Activated T-helper 1 cell treated with anti-CD3 and anti-CD28 coated beads, Interleukin-2, amount 50 U/mL, for 16 hours (primary cell): ENCODE results near the gene APPBP2.
"Not testable (repeated sequence)": the region's sequence is repeated elsewhere in the genome, so short reads cannot be mapped to it uniquely, and the experiment has no call there.

Experiments used
- DNase-seq, 2 donors: peaks; one replicate each; pipeline ENCODE4 v3.0.0-alpha.2; 2020; ENCODE audit warnings: low read depth in 1 of 2, low spot score in 1 of 2

Gene APPBP2, protein sequence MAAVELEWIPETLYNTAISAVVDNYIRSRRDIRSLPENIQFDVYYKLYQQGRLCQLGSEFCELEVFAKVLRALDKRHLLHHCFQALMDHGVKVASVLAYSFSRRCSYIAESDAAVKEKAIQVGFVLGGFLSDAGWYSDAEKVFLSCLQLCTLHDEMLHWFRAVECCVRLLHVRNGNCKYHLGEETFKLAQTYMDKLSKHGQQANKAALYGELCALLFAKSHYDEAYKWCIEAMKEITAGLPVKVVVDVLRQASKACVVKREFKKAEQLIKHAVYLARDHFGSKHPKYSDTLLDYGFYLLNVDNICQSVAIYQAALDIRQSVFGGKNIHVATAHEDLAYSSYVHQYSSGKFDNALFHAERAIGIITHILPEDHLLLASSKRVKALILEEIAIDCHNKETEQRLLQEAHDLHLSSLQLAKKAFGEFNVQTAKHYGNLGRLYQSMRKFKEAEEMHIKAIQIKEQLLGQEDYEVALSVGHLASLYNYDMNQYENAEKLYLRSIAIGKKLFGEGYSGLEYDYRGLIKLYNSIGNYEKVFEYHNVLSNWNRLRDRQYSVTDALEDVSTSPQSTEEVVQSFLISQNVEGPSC

DNA sequence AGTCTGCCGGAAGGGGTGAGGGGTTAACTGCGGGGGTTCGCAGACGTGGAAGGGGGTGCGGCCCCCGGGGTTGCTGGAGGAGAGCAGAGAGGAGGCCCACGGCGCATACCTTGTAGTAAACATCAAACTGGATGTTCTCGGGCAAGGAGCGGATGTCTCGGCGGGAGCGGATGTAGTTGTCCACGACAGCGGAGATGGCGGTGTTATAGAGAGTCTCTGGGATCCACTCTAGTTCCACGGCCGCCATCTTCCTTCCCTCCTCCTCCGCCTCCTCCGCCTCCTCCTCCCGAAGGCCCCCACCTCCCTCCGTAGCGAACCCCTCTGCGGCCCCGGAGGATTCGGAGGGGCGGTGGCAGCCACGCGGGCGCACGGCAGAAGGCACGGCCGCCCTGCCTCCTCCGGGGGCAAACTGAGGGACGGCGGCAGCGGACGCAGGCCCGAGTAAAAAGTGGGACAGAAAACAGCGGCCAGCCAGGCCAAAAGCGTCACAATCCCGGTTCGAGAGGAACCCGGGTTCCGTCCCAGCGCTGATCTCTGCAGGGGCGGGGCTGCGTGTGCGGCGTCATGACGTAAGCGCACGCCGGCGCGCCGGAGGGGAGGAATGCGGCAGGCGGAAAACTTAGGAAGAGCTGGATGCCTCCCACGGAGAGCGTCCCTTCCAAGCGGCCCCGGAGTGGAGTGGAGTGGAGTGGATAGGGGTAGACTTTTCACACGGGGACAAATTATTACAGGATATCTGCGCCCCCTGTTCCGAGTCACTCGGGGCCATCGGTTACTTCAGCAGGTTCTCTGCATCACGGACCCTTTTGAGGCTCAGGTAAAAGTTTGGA lies at the start of gene APPBP2:
Gene APPBP2, minus strand, starts transcription at position 558 of the 830 bp plus-strand sequence. Its CDS starts 311 bp downstream, at position 247.
- DNase-seq = peak; percentile 49 to 60

DNA sequence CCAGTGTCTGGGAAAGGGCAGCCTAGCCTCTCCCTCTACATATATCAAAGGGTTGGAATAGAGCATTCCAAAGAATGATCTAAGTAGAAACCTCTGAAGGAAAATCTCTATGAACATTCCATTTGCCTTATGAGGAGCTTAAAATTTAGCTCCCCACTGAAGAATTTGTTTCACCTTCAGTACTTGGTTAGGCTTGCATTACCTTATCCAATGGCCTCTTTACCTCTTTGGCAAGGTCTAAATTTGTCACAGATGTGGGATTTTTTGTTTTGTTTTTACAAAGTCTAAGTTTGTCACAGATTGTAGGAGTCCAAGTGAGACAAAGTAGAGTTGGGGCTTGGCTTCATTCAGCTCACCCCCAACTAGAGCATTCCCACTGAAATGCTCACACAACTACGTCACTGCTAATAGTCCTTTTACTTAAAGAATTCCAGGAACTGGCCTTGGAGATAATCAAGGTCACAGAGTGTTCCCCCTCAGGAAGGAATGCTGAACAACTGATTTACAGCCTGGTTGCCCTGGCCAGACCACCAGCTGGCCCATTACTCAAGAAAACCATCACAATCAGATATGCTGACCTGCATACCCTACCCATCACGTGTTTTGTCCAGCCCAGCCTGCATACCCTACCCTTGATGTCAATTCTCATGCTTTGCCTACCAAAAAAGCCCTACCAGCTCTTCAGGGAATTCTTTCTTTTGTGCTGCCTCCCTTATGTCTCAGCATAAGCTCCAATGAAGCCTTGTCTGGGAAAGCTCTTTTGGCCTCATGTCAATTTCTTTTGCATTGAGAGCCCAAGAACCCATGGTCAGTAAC lies 47.4 kb upstream of the APPBP2 start:
- DNase-seq = no peak

DNA sequence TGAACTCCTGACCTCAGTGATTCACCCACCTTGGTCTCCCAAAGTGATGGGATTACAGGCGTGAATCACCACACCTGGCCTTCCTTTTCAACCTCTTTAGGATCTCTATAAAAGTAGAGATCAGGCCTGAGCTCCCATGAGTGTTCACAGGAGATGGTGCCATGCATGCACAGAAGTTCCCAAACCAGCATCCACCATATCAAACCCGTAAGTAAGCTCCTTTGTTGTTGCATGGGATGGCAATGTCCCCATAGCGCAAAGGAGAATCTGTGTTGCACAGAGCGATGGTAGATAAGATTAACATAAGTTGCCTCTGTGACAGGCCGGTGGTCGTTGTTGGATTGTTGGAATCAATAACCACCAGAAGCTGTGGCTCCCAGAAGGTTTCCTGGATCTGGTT lies 39.2 kb upstream of the APPBP2 start:
- DNase-seq = no peak

DNA sequence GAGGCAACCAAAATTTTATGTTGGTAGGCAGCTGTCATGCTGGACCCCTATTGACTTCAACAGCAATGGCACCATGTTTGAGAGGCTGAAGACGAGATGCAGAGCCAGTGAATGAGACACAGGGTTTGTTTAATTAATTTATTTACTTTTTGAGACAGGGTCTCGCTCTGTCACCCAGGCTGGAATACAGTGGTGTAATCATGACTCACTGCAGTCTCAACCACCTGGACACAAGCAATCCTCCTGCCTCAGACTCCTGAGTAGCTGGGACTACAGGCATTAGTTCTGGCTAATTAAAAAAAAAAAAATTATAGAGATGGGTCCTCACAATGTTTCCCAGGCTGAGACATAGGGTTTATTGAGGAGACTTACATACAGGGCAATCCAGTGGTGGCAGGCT lies 37.7 kb upstream of the APPBP2 start:
- no peak for DNase-seq

DNA sequence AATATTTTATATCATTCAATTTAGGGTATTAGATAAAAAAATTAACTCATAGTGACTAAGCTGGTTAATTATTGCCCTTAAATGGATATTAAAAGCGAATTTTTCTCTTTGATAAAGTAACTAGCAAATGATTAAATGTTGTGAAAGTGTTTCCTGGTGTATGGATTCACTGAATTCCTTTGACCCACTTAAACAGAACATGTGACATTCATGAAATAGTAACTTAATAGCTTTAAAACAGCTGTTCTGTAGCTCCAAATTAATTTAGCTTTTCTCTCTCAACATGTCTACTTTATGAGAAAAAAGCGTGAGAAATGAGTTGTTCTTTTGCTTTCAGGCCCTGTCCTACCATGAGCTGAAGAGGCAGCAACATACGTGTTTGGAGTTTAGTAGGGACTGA lies 36.4 kb upstream of the APPBP2 start:
- DNase-seq = no peak

DNA sequence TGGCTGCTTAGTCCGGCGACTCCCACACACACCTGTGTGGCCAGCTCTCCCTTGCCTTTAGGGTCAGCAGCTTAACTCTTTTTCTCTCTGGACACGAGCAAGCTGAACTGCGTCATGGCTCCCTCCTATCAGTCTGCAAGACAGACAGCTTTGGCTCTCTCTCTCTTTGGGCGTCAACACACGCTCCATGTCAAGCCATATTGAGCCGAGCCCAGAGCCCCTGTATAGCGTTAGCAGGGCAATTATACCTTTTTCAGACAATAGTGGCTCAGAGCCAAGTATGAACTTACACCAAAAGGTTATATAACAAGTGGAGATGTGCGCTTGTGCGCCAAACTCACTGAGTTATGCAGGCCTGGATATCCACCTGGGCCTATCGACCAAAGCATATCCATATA lies 34.8 kb upstream of the APPBP2 start:
- DNase-seq = no peak

DNA sequence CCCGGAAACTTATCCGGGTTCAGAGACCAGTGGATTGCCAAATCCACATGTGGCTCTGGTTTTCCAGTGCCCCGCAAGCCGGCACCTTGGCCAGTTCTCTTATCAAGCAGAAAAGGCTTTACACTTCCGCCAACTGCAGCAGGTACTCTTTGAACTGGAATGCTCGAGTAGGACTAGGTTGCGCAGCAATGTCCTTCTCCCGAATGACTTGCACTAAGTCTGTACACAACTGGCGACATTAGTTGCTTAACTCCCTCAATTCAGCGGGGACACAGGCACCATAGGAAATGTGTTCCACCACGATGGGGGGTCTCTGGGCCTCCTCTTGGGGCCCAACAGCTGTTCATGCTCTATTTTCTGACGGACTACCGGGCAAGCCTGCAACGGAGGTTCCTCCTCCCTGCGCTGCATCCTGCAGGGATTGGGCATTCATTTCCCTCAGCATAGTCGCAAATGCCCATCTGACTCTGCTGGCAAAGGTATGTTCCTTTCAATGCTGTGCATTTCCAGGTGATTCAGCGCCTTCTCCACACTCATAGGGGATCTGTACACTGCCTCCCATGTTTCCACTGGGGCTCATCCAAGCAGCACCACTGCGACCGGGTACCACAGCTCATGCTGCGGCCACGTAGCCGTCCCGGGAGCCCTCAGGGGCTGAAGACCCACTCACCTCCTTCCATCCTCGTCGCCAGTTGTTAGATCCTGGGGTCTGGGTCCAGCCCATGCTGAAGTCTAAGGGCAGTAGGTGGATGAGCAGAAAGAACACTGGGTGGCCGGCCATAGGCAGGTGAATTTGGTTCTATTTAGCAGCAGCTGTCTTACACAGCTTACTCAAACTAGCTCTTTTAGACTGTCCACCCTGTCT lies 34.2 kb upstream of the APPBP2 start:
- DNase-seq = no peak

DNA sequence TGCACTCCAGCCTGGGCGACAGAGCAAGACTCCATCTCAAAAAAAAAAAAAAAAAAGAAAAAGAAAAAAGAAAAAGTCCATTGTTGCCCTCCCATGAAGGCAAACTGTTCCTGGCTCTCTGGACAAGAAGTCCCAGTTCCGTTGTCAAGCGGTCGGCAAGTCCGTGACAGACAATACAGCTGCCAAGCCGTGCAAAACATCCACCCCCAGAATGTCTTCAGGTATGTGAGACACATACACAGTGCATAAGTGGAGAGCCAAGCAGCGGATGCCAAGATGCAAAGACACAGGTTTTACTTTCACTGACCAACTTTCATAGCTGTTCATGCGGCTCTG lies 33.6 kb upstream of the APPBP2 start:
- DNase-seq = no peak

DNA sequence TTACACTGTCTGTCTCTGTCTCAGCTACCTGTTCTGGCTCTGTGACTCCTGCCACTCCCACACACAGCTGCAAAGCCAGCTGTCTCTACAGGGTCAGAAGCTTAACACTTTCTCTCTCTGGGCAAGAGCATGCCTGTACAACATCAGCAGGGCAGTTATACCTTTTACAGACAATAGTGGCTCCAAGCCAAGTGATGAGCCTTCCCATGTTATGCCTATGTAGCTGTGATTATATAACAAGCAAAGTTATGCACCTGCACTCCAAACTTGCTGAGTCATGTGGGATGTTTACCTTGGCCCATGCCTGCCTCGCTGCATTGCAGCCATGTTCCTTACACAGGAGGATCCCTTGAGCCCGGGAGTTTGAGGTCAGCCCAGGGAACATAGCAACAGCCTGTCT lies 31.8 kb upstream of the APPBP2 start:
- no peak for DNase-seq

DNA sequence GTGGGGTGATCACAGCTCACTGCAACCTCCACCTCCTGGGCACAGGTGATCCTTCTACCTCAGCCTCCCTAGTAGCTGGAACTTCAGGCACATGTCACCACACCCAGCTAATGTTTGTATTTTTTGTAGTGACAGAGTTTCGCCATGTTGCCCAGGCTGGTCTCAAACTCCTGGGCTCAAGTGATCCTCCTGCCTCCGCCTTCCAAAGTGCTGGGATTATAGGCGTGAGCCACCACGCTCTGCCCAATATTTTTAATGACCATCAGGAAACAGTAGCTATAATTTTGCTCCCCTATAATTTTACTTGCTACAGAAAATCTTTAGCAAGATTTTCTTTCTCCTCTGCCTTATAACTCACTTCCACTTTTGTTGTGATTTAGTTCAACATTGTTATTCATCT lies 29.7 kb upstream of the APPBP2 start:
- no peak for DNase-seq

DNA sequence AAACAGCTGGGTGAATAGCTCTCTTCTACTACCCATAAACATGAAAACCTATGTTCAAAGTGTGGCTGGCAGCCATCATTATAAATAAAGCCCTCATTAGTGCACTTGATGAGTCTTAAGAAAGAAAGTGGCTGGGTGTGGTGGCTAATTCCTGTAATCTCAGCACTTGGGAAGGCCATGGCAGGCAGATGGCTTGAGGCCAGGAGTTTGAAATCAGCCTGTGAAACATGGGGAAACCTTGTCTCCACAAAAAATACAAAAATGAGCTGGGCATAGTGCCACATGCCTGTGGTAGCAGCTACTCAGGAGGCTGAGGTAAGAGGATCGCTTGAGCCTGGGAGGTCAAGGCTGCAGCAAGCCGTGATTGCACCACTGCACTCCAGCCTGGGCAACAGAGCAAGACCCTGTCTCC lies 28.3 kb upstream of the APPBP2 start:
- no peak for DNase-seq

DNA sequence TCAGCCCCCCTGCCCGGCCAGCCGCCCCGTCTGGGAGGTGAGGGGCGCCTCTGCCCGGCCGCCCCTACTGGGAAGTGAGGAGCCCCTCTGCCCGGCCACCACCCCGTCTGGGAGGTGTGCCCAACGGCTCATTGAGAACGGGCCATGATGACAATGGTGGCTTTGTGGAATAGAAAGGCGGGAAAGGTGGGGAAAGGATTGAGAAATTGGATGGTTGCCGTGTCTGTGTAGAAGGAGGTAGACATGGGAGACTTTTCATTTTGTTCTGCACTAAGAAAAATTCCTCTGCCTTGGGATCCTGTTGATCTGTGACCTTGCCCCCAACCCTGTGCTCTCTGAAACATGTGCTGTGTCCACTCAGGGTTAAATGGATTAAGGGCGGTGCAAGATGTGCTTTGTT lies 26.2 kb upstream of the APPBP2 start:
- not testable (repeated sequence) for DNase-seq

DNA sequence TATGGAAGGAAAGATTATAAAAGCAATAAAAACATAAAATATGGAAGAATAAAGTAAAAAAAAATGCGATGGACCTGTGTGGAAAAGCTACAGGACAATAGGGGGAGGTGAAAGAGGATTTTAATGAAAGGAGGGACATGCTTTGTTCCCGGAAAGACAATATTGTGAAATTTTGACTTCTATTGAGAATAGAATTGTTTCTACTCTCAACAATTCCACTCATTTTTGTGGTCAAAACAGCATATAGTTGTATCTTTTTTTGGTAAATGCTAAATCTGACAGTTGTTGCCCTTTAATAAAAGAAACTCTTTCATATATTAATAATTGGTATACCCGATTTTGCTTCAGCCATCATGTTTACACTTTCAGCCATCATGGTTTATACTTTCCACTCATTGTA lies 22.9 kb upstream of the APPBP2 start:
- DNase-seq = no peak

DNA sequence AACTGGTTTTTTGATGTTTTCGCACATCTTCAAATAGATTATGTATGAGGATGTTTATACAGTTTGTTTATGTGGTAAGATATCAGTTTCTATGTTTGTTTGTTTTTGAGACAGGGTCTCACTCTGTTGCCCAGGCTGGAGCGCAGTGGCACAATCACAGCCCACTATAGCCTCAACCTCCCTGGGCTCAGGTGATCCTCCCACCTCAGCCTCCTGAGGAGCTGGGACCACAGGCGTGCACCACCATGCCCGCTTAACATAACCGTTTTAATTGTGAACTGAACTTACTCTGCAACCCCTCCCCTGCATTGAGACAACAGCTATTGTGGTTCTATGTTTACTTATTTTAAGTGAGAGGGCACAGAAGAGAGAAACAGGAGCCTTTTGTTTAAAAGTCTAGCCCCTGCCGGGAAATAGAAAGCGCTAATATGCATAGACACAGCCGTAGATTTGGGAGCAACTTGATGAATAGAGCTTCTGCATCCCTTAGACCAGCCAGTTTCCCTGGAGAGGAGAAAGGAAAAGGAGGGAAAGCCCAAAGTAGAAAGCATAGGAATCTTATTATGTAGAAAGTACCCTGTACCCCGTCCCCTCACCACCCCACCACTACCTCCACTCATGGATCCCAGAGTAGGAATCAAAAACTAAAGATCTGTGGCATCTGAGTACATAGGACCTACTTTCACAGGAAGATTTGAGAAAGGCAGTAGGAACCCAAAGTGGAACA lies 19.6 kb upstream of the APPBP2 start:
- DNase-seq = no peak

DNA sequence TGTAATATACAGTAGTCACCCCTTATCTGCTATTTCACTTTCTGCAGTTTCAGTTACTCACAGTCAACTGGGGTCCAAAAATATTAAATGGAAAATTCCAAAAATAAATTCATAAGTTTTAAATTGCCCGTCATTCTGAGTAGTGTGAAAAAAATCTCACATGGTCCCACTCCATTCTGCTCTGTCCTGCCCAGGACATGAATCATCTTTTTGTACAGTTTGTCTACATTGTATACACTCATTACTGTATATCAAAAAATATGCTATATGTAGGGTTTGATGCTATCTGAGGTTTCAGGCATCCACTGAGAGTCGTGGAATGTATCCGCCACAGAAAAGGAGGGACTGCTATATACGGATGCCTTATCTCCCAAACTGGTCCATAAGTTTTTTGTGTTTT lies 16.0 kb upstream of the APPBP2 start:
- DNase-seq = no peak

DNA sequence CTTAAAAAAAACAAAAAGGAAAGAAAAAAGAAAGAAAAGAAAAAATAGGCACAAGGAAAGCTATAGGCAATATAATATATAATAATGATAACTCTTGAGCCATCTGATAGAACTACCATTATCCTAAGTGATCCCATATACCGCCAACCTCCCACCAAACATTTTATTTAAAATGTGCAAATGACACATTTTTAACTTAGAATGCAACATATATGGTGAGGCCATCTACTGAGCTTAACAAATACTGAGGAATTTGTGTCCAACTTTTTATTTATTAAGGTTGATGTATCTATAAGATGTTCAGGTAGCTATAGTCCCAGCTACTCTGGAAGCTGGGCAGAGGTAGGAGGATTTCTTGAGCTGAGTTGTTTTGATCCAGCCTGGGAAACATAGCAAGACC lies 14.4 kb upstream of the APPBP2 start:
- DNase-seq = no peak

DNA sequence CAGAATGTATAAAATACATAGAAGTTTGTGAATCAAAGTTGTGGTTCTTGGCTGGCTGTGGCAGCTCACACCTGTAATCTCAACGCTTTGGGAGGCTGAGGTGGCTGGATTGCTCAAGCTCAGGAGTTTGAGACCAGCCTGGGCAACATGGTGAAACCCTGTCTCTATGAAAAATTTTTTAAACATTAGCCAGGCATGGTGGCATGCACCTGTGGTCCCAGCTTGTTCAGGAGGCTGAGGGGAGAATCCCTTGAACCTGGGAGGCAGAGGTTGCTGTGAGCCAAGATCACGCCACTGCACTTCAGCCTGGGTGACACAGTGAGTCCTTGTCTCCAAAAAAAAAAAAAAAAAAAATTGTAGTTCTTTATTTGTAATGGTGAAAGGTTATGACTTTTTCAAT lies 13.8 kb upstream of the APPBP2 start:
- DNase-seq = no peak

DNA sequence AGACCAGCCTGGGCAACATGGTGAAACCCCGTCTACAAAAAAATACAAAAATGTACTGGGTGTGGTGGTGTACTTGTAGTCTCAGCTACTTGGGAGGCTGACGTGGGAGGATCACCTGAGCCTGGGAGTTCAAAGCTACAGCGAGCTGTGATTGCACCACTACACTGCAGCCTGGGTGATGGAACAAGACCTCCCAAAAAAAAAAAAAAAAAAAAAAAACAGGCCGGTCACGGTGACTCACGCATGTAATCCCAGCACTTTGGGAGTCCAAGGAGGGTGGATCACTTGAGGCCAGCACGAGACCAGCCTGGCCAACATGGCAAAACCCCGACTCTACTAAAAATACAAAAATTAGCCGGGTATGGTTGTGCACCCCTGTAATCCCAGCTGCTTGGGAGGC lies 12.7 kb upstream of the APPBP2 start:
- no peak for DNase-seq

DNA sequence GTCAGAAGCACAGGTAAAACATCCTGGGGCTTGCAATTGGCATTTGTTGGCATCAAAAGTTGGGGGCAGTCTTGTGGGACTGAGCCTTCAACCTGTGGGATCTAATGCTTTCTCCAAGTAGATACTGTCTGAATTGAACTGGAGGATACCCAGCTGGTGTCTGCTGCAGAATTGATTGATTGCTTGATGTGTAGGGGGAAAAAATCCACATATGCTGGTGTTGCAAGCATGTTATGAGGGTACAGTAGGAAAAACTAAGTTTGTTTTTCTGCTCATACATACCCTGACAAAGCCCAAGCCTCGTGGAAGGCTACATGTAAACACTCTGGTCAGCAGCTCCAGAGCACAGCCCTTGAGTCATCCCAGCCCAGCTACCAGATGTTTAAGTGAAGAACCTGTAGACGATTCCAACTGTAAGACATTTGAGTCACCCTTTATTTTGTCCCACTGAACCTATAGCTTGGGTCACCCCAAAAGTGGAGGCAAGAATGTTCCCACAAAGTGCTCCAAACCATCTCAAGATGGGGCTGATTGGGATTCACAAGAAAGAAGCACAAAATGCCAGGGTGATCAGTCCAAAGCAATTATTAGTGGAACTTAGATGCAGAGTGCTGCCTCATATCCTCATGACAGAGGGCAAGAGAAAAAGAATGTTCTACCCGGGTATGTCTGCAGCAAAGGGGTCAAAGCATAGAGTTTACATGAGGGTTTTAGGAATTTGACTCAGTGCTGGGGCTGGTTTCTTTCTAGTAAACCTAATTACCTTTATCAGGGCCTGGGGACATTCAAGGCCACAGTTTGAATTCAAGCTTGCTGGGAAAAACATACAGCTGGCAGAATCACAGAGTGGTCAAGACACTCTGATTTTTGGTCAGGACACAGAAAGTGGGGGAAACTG lies 9.6 kb upstream of the APPBP2 start:
- DNase-seq = no peak
